ENCODE measurements around the gene LDLRAD2.

DNA sequence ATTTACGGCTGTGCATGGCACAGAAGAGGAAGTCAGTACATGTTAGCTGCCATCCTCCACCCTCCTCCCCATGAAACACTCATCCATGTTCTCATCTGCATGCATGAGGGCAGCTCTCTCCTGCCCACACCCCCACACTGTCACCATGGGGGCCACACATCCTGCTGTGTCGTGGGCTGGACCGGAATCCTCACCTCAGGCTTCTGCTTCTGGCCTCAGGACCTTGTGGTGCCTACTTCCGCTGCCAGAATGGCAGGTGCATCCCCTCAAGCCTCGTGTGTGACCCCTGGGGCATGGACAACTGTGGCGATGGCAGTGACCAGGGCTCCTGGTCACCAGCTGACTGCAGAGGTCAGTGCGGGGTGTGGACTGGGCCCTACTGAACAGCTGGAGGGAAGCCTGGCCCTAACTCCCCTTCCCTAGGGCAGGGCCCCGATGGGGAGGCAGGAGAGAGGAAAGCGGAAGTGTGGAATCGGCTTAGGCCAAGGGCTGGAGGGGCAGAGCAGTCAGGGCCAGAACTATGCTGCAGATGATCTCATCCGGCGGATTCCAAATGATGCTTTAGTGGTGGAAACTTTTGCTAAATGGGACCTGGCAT is 3.8 kb downstream of the LDLRAD2 start:
- TF ChIP-seq CTCF (IDR thresholded peaks at IDR 0.05) (no peak), POLR2A (IDR thresholded peaks at IDR 0.05) (no peak), POLR2AphosphoS5 (IDR thresholded peaks at IDR 0.05) (peak in 1 of 3 donors; percentile 36)
